ENCODE measurements around the gene ZNF799.
"Not testable (repeated sequence)": the region's sequence is repeated elsewhere in the genome, so short reads cannot be mapped to it uniquely, and the experiment has no call there.

Gene ZNF799

GRCh38 chr19:12364391-12365235, 36.5 kb downstream of the ZNF799 start:
- DNase-seq (ENCODE audit: low spot score), result peak; percentile 11

- DNase-seq (ENCODE audit: low spot score), result not testable (repeated sequence)
Observed at GRCh38 chr19:12362236-12362635, 38.8 kb downstream of the ZNF799 start.

GRCh38 chr19:12353375-12353774, 47.7 kb downstream of the ZNF799 start:
- no peak for DNase-seq (ENCODE audit: low spot score)

- DNase-seq (ENCODE audit: low spot score), result no peak
Observed at GRCh38 chr19:12350890-12351197, 50.2 kb downstream of the ZNF799 start.

- no peak for DNase-seq (ENCODE audit: low spot score)
Observed at GRCh38 chr19:12350185-12350889, 50.7 kb downstream of the ZNF799 start.

GRCh38 chr19:12346896-12347295, 54.2 kb downstream of the ZNF799 start:
- DNase-seq (ENCODE audit: low spot score), result no peak

- no peak for DNase-seq (ENCODE audit: low spot score)
Observed at GRCh38 chr19:12345197-12345596, 55.9 kb downstream of the ZNF799 start.

Small RNAs within 50 kb of the gene (small RNA-seq; reads per million reads assigned to genes)
- 0 reads per million in 2 experiments for gene RPS29P23

Data from SK-N-DZ (cell line).